GM23338 (cell line): ENCODE data around the gene STAT1. TPM values are rescaled to one million over a fixed set of nuclear protein-coding genes. Genes with fewer than 3 reads are reported as not detected.

Experiments used
- EZH2 ChIP-seq: fragments of 200-600 bp; sonication (generic); IDR thresholded peaks from one replicate; pipeline ENCODE4 v1.8.0; 2017; ENCODE audit warnings: antibody characterized with exemption, mild to moderate bottlenecking, low read depth; ENCODE audit not compliant: unreplicated experiment
- POLR2AphosphoS5 ChIP-seq: IDR thresholded peaks from 2 replicates; pipeline ENCODE4 v1.6.1; 2016; ENCODE audit warnings: antibody characterized with exemption, low read depth
- REST ChIP-seq: IDR thresholded peaks from one replicate; pipeline ENCODE4 v1.6.1; 2018; ENCODE audit warnings: antibody characterized with exemption; ENCODE audit not compliant: unreplicated experiment
- ZNF114 ChIP-seq: fragments of 250-450 bp; sonication (Bioruptor Pico); IDR thresholded peaks from 2 replicates; pipeline ENCODE4 v1.5.0; 2020; ENCODE audit warnings: mild to moderate bottlenecking, moderate library complexity
- ZNF462 ChIP-seq: fragments of 250-450 bp; sonication (Bioruptor Pico); IDR thresholded peaks from 2 replicates; pipeline ENCODE4 v1.5.0; 2020; ENCODE audit warnings: mild to moderate bottlenecking, moderate library complexity
- polyA plus RNA-seq: library from polyadenylated mRNA; unstranded; fragments of >200 nt; fragmentation: Nextera tagmentation; extraction: Ambion mirVana; gene quantifications from 2 replicates; pipeline ENCODE4 v1.2.1, GENCODE V29; 2016
- total RNA-seq: library from RNA; depleted of rRNA; stranded (reverse); fragments of >200 nt; shearing (Covaris generic); gene quantifications from 2 replicates; pipeline ENCODE4 v1.2.3, GENCODE V29; 2014

STAT1 gene
- total and polyA plus RNA-seq, 2 experiments from 2014 or later, result 15.1 to 47.4 TPM

GRCh38 chr2:191029280-191029950 is 15.4 kb upstream of the STAT1 start (continued):
- TF ChIP-seq REST, result no peak
- no peak for TF ChIP-seq ZNF114 (CRISPR knock-in tag)
- TF ChIP-seq EZH2, result no peak
- TF ChIP-seq POLR2AphosphoS5, result no peak
- TF ChIP-seq ZNF462 (CRISPR knock-in tag), result no peak
